Stomach (tissue), 9 donors: ENCODE measurements around the gene PABPC3. TPM values are rescaled to one million over a fixed set of nuclear protein-coding genes. Genes with fewer than 3 reads are reported as not detected.

ENCODE experiments used
- DNase-seq, 2 donors: peaks; one replicate each; pipeline versions ENCODE4 v3.0.0 to v3.0.0-alpha.2; 2013 to 2019
- H3K27ac ChIP-seq, 5 donors: fragments of 200-600 bp in 4 of 5; sonication (generic) in 4 of 5; one replicate each; pipeline ENCODE4 v1.5.1; 2013 to 2019; ENCODE audit warnings: mild to moderate bottlenecking in 1 of 5, moderate library complexity in 1 of 5
- H3K27me3 ChIP-seq, 3 donors: fragments of 200-600 bp; sonication (generic); one replicate each; pipeline ENCODE4 v1.5.1; 2017 to 2019; ENCODE audit warnings: mixed run types in 1 of 3
- H3K36me3 ChIP-seq, 4 donors: fragments of 200-600 bp; sonication (generic); 1 replicate in 3 of 4; 2 replicates in 1 of 4; pipeline ENCODE4 v1.5.1; 2016 to 2019
- H3K4me1 ChIP-seq, 4 donors: fragments of 200-600 bp; sonication (generic); one replicate each; pipeline ENCODE4 v1.5.1; 2016 to 2019
- H3K4me3 ChIP-seq, 4 donors: fragments of 200-600 bp; sonication (generic) in 3 of 4; one replicate each; pipeline ENCODE4 v1.5.1; 2016 to 2019; ENCODE audit warnings: mild to moderate bottlenecking in 1 of 4
- H3K9me3 ChIP-seq, 4 donors: fragments of 200-600 bp; sonication (generic); one replicate each; pipeline ENCODE4 v1.5.1; 2016 to 2019
- CTCF ChIP-seq, 7 experiments: fragments of 450-650 bp in 4 of 7; fragments of 200-600 bp in 3 of 7; sonication (generic) in 3 of 7; IDR thresholded peaks; one replicate each; pipeline ENCODE4 v1.5.1; 2016 to 2019; ENCODE audit warnings: antibody characterized with exemption in 7 of 7, control low read depth in 2 of 7, mild to moderate bottlenecking in 1 of 7
- EP300 ChIP-seq: sonication (generic); formaldehyde crosslinking; IDR thresholded peaks from one replicate; pipeline ENCODE4 v1.6.1; 2017; ENCODE audit warnings: antibody characterized with exemption
- POLR2A ChIP-seq, 4 donors: fragments of 450-650 bp; IDR thresholded peaks; one replicate each; pipeline ENCODE4 v1.6.1; 2016; ENCODE audit warnings: antibody characterized with exemption in 4 of 4, control low read depth in 2 of 4, mild to moderate bottlenecking in 1 of 4, moderate library complexity in 1 of 4
- POLR2AphosphoS5 ChIP-seq, 3 donors: sonication (generic); formaldehyde crosslinking; IDR thresholded peaks; one replicate each; pipeline ENCODE4 v1.6.1; 2016; ENCODE audit warnings: antibody characterized with exemption in 3 of 3
- WGBS, 5 donors: extraction: QIAGEN DNeasy Blood & Tissue Kit in 3 of 5; methylation state at CpG; one replicate each; pipeline versions ENCODE4 v1.1.5 to v1.1.7; 2013 to 2018; 5-methylcytosine and 5-hydroxymethylcytosine counted together
- intact Hi-C: fragments of 100-400 bp; cut with DNase I; formaldehyde crosslinking; loops from one replicate; pipeline ENCODE4 v1.15.1; 2023; ENCODE audit warnings: low total_unique reads
- polyA plus RNA-seq, 3 donors: library from polyadenylated mRNA; stranded (reverse); fragments of 200-250 nt; gene quantifications; one replicate each; pipeline ENCODE4 v1.2.3, GENCODE V29; 2013
- total RNA-seq, 5 donors: library from RNA; depleted of rRNA; stranded (reverse); fragments of >200 nt; gene quantifications; one replicate each; pipeline versions ENCODE4 v1.1.0 to v1.2.3, GENCODE V29; 2014 to 2016
- donor health status: healthy with polysubstance abuse.
- donor health status: Bipolar disorder and iron deficiency.
- donor health status: healthy.

Gene PABPC3
- total and polyA plus RNA-seq, 8 donors, result 0.08 to 0.29 TPM; not detected in 6

GRCh38 chr13:25088562-25089221 lies 7.2 kb upstream of the PABPC3 start:
- intact Hi-C loops, result no loop called here
- Histone ChIP-seq H3K4me1 (no peaks in the 10 kb centered on the region), H3K27ac (no peak overlapping the region), H3K4me3 (no peak overlapping the region), H3K36me3 (no peaks in the 10 kb centered on the region), H3K9me3 (no peaks in the 10 kb centered on the region), H3K27me3 (peaks cover 0 to 14% (median 3%) of the 10 kb centered on the region in 3 donors)
- 80 to 83% (median 81%) methylated on average over 10 of the region's 10 CpGs for WGBS, 5 donors
- DNase-seq, result no peak
- TF ChIP-seq POLR2A (IDR thresholded peaks at IDR 0.05), result no peak
- TF ChIP-seq CTCF (IDR thresholded peaks at IDR 0.05), result no peak
- no peak for TF ChIP-seq EP300
- TF ChIP-seq POLR2AphosphoS5 (IDR thresholded peaks at IDR 0.05), result no peak

DNA sequence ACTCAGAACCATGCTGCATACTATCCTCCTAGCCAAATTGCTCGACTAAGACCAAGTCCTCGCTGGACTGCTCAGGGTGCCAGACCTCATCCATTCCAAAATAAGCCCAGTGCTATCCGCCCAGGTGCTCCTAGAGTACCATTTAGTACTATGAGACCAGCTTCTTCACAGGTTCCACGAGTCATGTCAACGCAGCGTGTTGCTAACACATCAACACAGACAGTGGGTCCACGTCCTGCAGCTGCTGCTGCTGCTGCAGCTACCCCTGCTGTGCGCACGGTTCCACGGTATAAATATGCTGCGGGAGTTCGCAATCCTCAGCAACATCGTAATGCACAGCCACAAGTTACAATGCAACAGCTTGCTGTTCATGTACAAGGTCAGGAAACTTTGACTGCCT lies 1.5 kb downstream of the PABPC3 start:
- Histone ChIP-seq H3K36me3 (no peaks in the 10 kb centered on the region), H3K27me3 (peaks cover 0 to 56% (median 30%) of the 10 kb centered on the region in 3 donors), H3K9me3 (no peaks in the 10 kb centered on the region), H3K27ac (no peak overlapping the region), H3K4me3 (no peak overlapping the region), H3K4me1 (no peaks in the 10 kb centered on the region)
- TF ChIP-seq POLR2AphosphoS5 (IDR thresholded peaks at IDR 0.05) (no peak), POLR2A (IDR thresholded peaks at IDR 0.05) (no peak), EP300 (no peak), CTCF (IDR thresholded peaks at IDR 0.05) (no peak)
- intact Hi-C loops, result no loop called here
- WGBS, 5 donors, result 76 to 92% (median 86%) methylated on average over 12 to 13 of the region's 13 CpGs
- no peak for DNase-seq

DNA sequence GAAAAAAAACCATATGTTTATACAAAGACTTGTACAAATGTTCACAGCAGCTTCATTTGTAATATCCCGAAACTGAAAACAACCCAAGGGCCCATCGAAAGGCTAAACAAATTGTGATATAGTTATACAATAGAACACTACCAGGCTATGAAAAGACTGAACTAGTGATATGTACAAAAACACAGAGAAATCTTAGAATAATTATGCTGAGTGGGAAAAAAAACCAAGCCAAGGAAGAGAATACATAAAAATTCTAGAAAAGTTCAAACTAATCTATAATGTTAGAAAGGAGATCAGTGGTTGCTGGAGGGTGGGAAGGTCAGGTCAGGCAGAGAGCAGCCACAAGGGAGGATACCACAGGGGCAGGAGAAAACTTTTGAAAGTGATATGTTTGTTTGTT lies 7.8 kb downstream of the PABPC3 start:
- Histone ChIP-seq H3K9me3 (no peaks in the 10 kb centered on the region), H3K27ac (no peak overlapping the region), H3K36me3 (no peaks in the 10 kb centered on the region), H3K27me3 (peaks cover 0 to 13% (median 6%) of the 10 kb centered on the region in 3 donors), H3K4me1 (no peaks in the 10 kb centered on the region), H3K4me3 (no peak overlapping the region)
- no peak for DNase-seq
- intact Hi-C loops, result no loop called here
- WGBS, 5 donors, result 67 to 82% (median 80%) methylated on average over 2 of the region's 2 CpGs
- TF ChIP-seq POLR2AphosphoS5 (IDR thresholded peaks at IDR 0.05), result no peak
- TF ChIP-seq POLR2A (IDR thresholded peaks at IDR 0.05), result no peak
- TF ChIP-seq EP300, result no peak
- no peak for TF ChIP-seq CTCF (IDR thresholded peaks at IDR 0.05)

- DNase-seq, result no peak
- no peak overlapping the region for H3K4me3 ChIP-seq
- intact Hi-C loops, result no loop called here
- no peak for TF ChIP-seq EP300
- no peak for TF ChIP-seq POLR2A (IDR thresholded peaks at IDR 0.05)
- no peak for TF ChIP-seq CTCF (IDR thresholded peaks at IDR 0.05)
- no peak for TF ChIP-seq POLR2AphosphoS5 (IDR thresholded peaks at IDR 0.05)
- 85 to 91% (median 86%) methylated on average over 5 of the region's 5 CpGs for WGBS, 5 donors
- no peaks in the 10 kb centered on the region for H3K36me3 ChIP-seq
- no peak overlapping the region for H3K27ac ChIP-seq
- peaks cover 0 to 16% (median 0%) of the 10 kb centered on the region in 3 donors for H3K27me3 ChIP-seq
- peaks cover 0 to 2% (median under 1%) of the 10 kb centered on the region in 4 donors for H3K4me1 ChIP-seq
- no peaks in the 10 kb centered on the region for H3K9me3 ChIP-seq
These were observed 13.4 kb downstream of the PABPC3 start for GRCh38 chr13:25109341-25109740.
